IPS-NIHi7 (cell line): ENCODE results near the gene EDRF1.

Experiments
- DNase-seq: peaks from one replicate; pipeline ENCODE4 v3.0.0; 2012; ENCODE audit warnings: mixed read lengths; ENCODE audit errors: extremely low spot score

EDRF1 gene

GRCh38 chr10:125762692-125763648, 43.5 kb downstream of the EDRF1 start:
- no peak for DNase-seq

- no peak for DNase-seq
Observed at GRCh38 chr10:125765835-125766234, 46.3 kb downstream of the EDRF1 start.

- no peak for DNase-seq
Observed at GRCh38 chr10:125766511-125766910, 47.0 kb downstream of the EDRF1 start.

GRCh38 chr10:125768219-125768855, 48.8 kb downstream of the EDRF1 start:
- DNase-seq, result no peak

- DNase-seq, result no peak
Observed at GRCh38 chr10:125769175-125769574, 49.7 kb downstream of the EDRF1 start.

- no peak for DNase-seq
Observed at GRCh38 chr10:125770844-125771243, 51.3 kb downstream of the EDRF1 start.

GRCh38 chr10:125772112-125772863, 52.8 kb downstream of the EDRF1 start:
- DNase-seq, result no peak

GRCh38 chr10:125772864-125773180, 53.3 kb downstream of the EDRF1 start:
- no peak for DNase-seq

- DNase-seq, result no peak
Observed at GRCh38 chr10:125773687-125774543, 54.4 kb downstream of the EDRF1 start.

GRCh38 chr10:125774581-125775191, 55.2 kb downstream of the EDRF1 start:
- DNase-seq, result no peak

GRCh38 chr10:125775491-125776106, 56.1 kb downstream of the EDRF1 start, which contains the start of gene MMP21:
Gene MMP21 (minus strand): TSS chr10:125775821. CDS start chr10:125775821, 0 bp downstream.
- DNase-seq, result no peak

GRCh38 chr10:125777806-125778205, 58.3 kb downstream of the EDRF1 start:
- no peak for DNase-seq

- no peak for DNase-seq
Observed at GRCh38 chr10:125778556-125778955, 59.0 kb downstream of the EDRF1 start.

- DNase-seq, result no peak
Observed at GRCh38 chr10:125779403-125780327, 60.2 kb downstream of the EDRF1 start.

GRCh38 chr10:125781374-125781773, 61.9 kb downstream of the EDRF1 start:
- no peak for DNase-seq

- DNase-seq, result no peak
Observed at GRCh38 chr10:125782054-125782453, 62.5 kb downstream of the EDRF1 start.

GRCh38 chr10:125782616-125783015, 63.1 kb downstream of the EDRF1 start:
- DNase-seq, result no peak

GRCh38 chr10:125783408-125783807, 63.9 kb downstream of the EDRF1 start:
- no peak for DNase-seq

GRCh38 chr10:125783957-125784356, 64.4 kb downstream of the EDRF1 start:
- no peak for DNase-seq
